CD4-positive, alpha-beta memory T cell (primary cell): ENCODE data around the gene GPR179. TPM values are rescaled to one million over a fixed set of nuclear protein-coding genes. Genes with fewer than 3 reads are reported as not detected.

ENCODE experiments used
- CTCF ChIA-PET: fragments of 350-600 bp; sonication (Branson Sonifier 250); formaldehyde crosslinking; loops from one replicate; lab custom pipeline; 2021; ENCODE audit warnings: inconsistent platforms; ENCODE audit not compliant: partially characterized antibody; lab: Charles Lee
- POLR2A ChIA-PET: fragments of 350-600 bp; sonication (Branson Sonifier 250); formaldehyde crosslinking; loops from one replicate; lab custom pipeline; 2021; ENCODE audit not compliant: partially characterized antibody; lab: Charles Lee
- DNase-seq, 5 donors: peaks; one replicate each; pipeline versions ENCODE4 v3.0.0 to v3.0.0-alpha.2; 2020 to 2022; ENCODE audit warnings: mixed read lengths in 1 of 5
- H3K27ac ChIP-seq: one replicate; pipeline ENCODE4 v1.7.0; 2013; ENCODE audit warnings: low read depth, low read length
- H3K27me3 ChIP-seq: 2 replicates; pipeline ENCODE4 v1.7.0; 2013; ENCODE audit warnings: mild to moderate bottlenecking, low read length, moderate library complexity; ENCODE audit not compliant: insufficient read depth
- H3K36me3 ChIP-seq: 2 replicates; pipeline ENCODE4 v1.7.0; 2013; ENCODE audit warnings: mild to moderate bottlenecking, low read length, moderate library complexity; ENCODE audit not compliant: insufficient read depth
- H3K4me1 ChIP-seq: 2 replicates; pipeline ENCODE4 v1.7.0; 2013; ENCODE audit warnings: mild to moderate bottlenecking, low read length, moderate library complexity; ENCODE audit not compliant: insufficient read depth
- H3K4me3 ChIP-seq, 2 donors: one replicate each; pipeline ENCODE4 v1.7.0; 2013; ENCODE audit warnings: low read length in 2 of 2, mild to moderate bottlenecking in 1 of 2
- H3K9me3 ChIP-seq, 2 donors: one replicate each; pipeline ENCODE4 v1.7.0; 2013; ENCODE audit warnings: low read length in 2 of 2, control low read depth in 1 of 2; ENCODE audit not compliant: control insufficient read depth in 1 of 2
- H3K27ac Mint-ChIP-seq, 7 donors: one replicate each; pipeline ENCODE4 v1.8.0; 2020 to 2021; ENCODE audit warnings: mixed read lengths in 7 of 7, mild to moderate bottlenecking in 6 of 7, inconsistent platforms in 3 of 7, moderate library complexity in 3 of 7
- H3K27me3 Mint-ChIP-seq, 2 donors: one replicate each; pipeline ENCODE4 v1.8.0; 2020 to 2021; ENCODE audit warnings: mixed read lengths in 2 of 2
- H3K36me3 Mint-ChIP-seq, 2 donors: one replicate each; pipeline ENCODE4 v1.8.0; 2020 to 2021; ENCODE audit warnings: mixed read lengths in 2 of 2, inconsistent platforms in 1 of 2, mild to moderate bottlenecking in 1 of 2
- H3K4me1 Mint-ChIP-seq, 4 donors: one replicate each; pipeline ENCODE4 v1.8.0; 2020 to 2021; ENCODE audit warnings: mixed read lengths in 4 of 4, mild to moderate bottlenecking in 1 of 4
- H3K4me3 Mint-ChIP-seq, 8 donors: one replicate each; pipeline ENCODE4 v1.8.0; 2020 to 2021; ENCODE audit warnings: mixed read lengths in 8 of 8, mild to moderate bottlenecking in 7 of 8, moderate library complexity in 6 of 8, inconsistent platforms in 3 of 8
- H3K9me3 Mint-ChIP-seq, 8 donors: one replicate each; pipeline ENCODE4 v1.8.0; 2020 to 2021; ENCODE audit warnings: mixed read lengths in 8 of 8, mild to moderate bottlenecking in 5 of 8, inconsistent platforms in 3 of 8, moderate library complexity in 1 of 8
- intact Hi-C: fragments of 100-400 bp; cut with micrococcal nuclease; formaldehyde crosslinking; loops from one replicate; pipeline ENCODE4 v1.15.1; 2023
- polyA plus RNA-seq, 2 donors: library from polyadenylated mRNA; unstranded; fragments of 300-500 nt; fragmentation: Illumina TruSeq; gene quantifications; one replicate each; pipeline ENCODE4 v1.2.3, GENCODE V29; 2021
- total RNA-seq, 2 experiments: library from RNA; stranded (reverse); gene quantifications; one replicate each; pipeline ENCODE4 v1.2.3, GENCODE V29; 2021

GPR179 gene
- total and polyA plus RNA-seq, 4 experiments from 2014 or later, result 0.12 to 0.19 TPM; not detected in 2

DNA sequence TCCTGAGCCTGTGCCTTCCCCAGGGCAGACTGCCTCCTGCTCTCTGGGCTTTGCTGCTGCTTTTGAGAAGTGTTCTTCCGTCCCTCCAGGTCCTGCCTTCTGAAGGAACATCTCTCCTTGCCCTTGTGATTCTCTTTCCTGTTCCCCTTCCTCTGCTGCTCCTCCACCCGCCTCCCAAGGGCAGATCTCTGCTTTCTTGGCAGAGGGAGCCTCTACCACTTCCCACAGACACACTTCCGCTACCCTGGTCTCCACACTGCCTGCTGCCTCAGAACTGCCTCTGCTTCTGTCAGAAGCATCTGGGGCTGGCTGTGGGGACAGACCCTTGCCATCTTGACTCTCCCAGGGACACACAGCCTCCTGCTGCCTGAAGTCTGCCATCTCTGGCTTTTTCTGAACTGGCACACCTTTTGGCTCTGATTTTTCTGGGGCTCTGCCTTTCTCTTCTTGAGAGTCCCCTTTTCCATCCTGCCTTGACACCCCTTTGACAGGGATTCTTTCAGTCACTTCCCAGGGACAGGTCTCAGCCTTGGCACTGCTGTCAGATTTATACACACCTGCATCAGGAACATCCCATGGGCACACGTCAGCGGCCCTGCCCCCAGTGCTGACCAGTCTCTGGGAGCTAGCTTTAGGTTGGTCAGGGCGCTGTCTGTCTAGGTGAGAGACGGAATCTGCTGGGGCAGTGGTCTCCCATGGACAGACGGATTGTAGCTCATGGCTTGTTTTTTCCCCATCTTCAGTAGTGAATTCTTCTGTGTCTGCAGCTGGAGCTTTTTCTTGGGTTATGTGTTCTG, 16.6 kb downstream of the GPR179 start:
- Histone ChIP-seq H3K4me1 (no peaks in the 10 kb centered on the region), H3K9me3 (no peaks in the 10 kb centered on the region), H3K36me3 (peaks cover 8% of the 10 kb centered on the region), H3K27me3 (no peaks in the 10 kb centered on the region), H3K4me3 (no peak overlapping the region), H3K27ac (no peak overlapping the region)
- no peak for DNase-seq
- Mint-ChIP-seq H3K4me1 (peaks cover 0 to 9% (median under 1%) of the 10 kb centered on the region in 4 donors), H3K4me3 (peak overlapping the region in 1 of 8 donors; percentile 31), H3K36me3 (peaks cover 7 to 9% of the 10 kb centered on the region in 2 donors), H3K9me3 (no peaks in the 10 kb centered on the region), H3K27me3 (peaks cover 5 to 11% of the 10 kb centered on the region in 2 donors), H3K27ac (peak overlapping the region in 3 of 7 donors; percentile 24 to 77 (median 61))
- intact Hi-C loops, result no loop called here
- CTCF ChIA-PET, result no interaction called here
- POLR2A ChIA-PET, result no interaction called here

- Mint-ChIP-seq H3K4me3 (no peak overlapping the region), H3K27ac (peak overlapping the region in 2 of 7 donors; percentile 53 to 81), H3K9me3 (no peaks in the 10 kb centered on the region), H3K36me3 (peaks cover 16 to 18% of the 10 kb centered on the region in 2 donors), H3K4me1 (peaks cover 0 to 9% (median under 1%) of the 10 kb centered on the region in 4 donors), H3K27me3 (peaks cover 0 to 3% of the 10 kb centered on the region in 2 donors)
- Histone ChIP-seq H3K9me3 (no peaks in the 10 kb centered on the region), H3K4me3 (no peak overlapping the region), H3K36me3 (peaks cover 8% of the 10 kb centered on the region), H3K27ac (no peak overlapping the region), H3K27me3 (no peaks in the 10 kb centered on the region), H3K4me1 (no peaks in the 10 kb centered on the region)
- DNase-seq, result no peak
- ChIA-PET CTCF (interaction anchor here (0.6 to 2.4 kb wide), 3 partner anchors 10 to 1934 kb away, joined by 3 to 6 read pairs (median 4); no protein-coding TSS in a partner anchor), POLR2A (no interaction called here)
- intact Hi-C loops, result no loop called here
Observed at GRCh38 chr17:38325221-38325851, 18.4 kb downstream of the GPR179 start.

- ChIA-PET CTCF (interaction anchor here (0.7 to 3.4 kb wide), 5 partner anchors 8 to 937 kb away, joined by 4 to 13 read pairs (median 6); no protein-coding TSS in a partner anchor), POLR2A (no interaction called here)
- peaks cover 8% of the 10 kb centered on the region for H3K36me3 ChIP-seq
- Mint-ChIP-seq H3K4me1 (peaks cover 0 to 9% (median under 1%) of the 10 kb centered on the region in 4 donors), H3K27ac (no peak overlapping the region), H3K4me3 (no peak overlapping the region), H3K27me3 (no peaks in the 10 kb centered on the region), H3K9me3 (no peaks in the 10 kb centered on the region), H3K36me3 (peaks cover 19 to 22% of the 10 kb centered on the region in 2 donors)
- no peaks in the 10 kb centered on the region for H3K4me1 ChIP-seq
- intact Hi-C loops, result no loop called here
- no peak for DNase-seq
- no peak overlapping the region for H3K27ac ChIP-seq
- no peaks in the 10 kb centered on the region for H3K27me3 ChIP-seq
- no peaks in the 10 kb centered on the region for H3K9me3 ChIP-seq
- H3K4me3 ChIP-seq, result no peak overlapping the region
Observed at GRCh38 chr17:38324772-38325171, 19.0 kb downstream of the GPR179 start.

- no peaks in the 10 kb centered on the region for H3K27me3 ChIP-seq
- no peak overlapping the region for H3K27ac ChIP-seq
- no peaks in the 10 kb centered on the region for H3K9me3 ChIP-seq
- H3K4me3 ChIP-seq, result no peak overlapping the region
- Mint-ChIP-seq H3K4me1 (peaks cover 0 to 9% (median under 1%) of the 10 kb centered on the region in 4 donors), H3K4me3 (no peak overlapping the region), H3K9me3 (no peaks in the 10 kb centered on the region), H3K27ac (no peak overlapping the region), H3K27me3 (no peaks in the 10 kb centered on the region), H3K36me3 (peaks cover 23 to 25% of the 10 kb centered on the region in 2 donors)
- peaks cover 8% of the 10 kb centered on the region for H3K36me3 ChIP-seq
- ChIA-PET CTCF (interaction anchor here (0.7 to 3.4 kb wide), 5 partner anchors 9 to 936 kb away, joined by 4 to 13 read pairs (median 6); no protein-coding TSS in a partner anchor), POLR2A (no interaction called here)
- DNase-seq, result no peak
- no peaks in the 10 kb centered on the region for H3K4me1 ChIP-seq
- intact Hi-C loops, result no loop called here
Observed at GRCh38 chr17:38324141-38324697, 19.5 kb downstream of the GPR179 start.

DNA sequence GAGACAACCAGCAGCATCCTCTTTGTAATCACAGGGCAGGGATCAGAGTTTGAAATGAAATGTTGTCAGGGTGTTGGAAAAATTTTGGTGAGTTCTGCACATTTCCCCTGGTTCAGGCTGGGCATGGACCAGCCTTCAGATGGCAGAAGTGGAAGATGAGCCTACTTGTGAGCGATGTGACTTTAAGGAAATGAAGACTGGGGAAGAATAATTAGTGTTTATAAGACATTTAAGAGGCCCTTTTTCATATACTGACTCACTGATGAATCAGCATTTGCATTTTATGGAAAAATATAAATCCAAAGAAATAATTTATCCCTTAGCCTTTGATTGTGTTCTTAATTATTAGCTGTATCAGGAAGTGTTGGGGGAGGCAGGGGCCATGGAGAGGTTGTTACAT, 20.9 kb downstream of the GPR179 start:
- ChIA-PET POLR2A (no interaction called here), CTCF (interaction anchor here (1.3 to 3.4 kb wide), 2 partner anchors 9 to 26 kb away, joined by 7 to 13 read pairs; no protein-coding TSS in a partner anchor)
- peak overlapping the region in 1 of 7 donors; percentile 37 for H3K27ac Mint-ChIP-seq
- H3K9me3 ChIP-seq, result no peaks in the 10 kb centered on the region
- peaks cover 27 to 28% of the 10 kb centered on the region in 2 donors for H3K36me3 Mint-ChIP-seq
- H3K36me3 ChIP-seq, result peaks cover 8% of the 10 kb centered on the region
- no peak overlapping the region for H3K4me3 ChIP-seq
- no peaks in the 10 kb centered on the region for H3K27me3 ChIP-seq
- no peak overlapping the region for H3K27ac ChIP-seq
- no peaks in the 10 kb centered on the region for H3K9me3 Mint-ChIP-seq
- H3K4me1 ChIP-seq, result no peaks in the 10 kb centered on the region
- H3K4me3 Mint-ChIP-seq, result no peak overlapping the region
- intact Hi-C loops, result no loop called here
- peaks cover 0 to 9% (median under 1%) of the 10 kb centered on the region in 4 donors for H3K4me1 Mint-ChIP-seq
- no peak for DNase-seq
- no peaks in the 10 kb centered on the region for H3K27me3 Mint-ChIP-seq

GRCh38 chr17:38322156-38322779, 21.5 kb downstream of the GPR179 start:
- CTCF ChIA-PET, result interaction anchor here (0.7 to 3.4 kb wide), 3 partner anchors 9 to 29 kb away, joined by 3 to 13 read pairs (median 7); partner anchors contain the start of gene SOCS7
- no peaks in the 10 kb centered on the region for H3K27me3 ChIP-seq
- H3K27ac ChIP-seq, result no peak overlapping the region
- Mint-ChIP-seq H3K27ac (no peak overlapping the region), H3K4me1 (peaks cover 0 to 8% (median under 1%) of the 10 kb centered on the region in 4 donors), H3K4me3 (no peak overlapping the region), H3K9me3 (no peaks in the 10 kb centered on the region), H3K36me3 (peaks cover 27 to 31% of the 10 kb centered on the region in 2 donors), H3K27me3 (no peaks in the 10 kb centered on the region)
- peak; percentile 50 to 71 (median 58) for DNase-seq
- peaks cover 8% of the 10 kb centered on the region for H3K36me3 ChIP-seq
- intact Hi-C loops, result no loop called here
- POLR2A ChIA-PET, result no interaction called here
- H3K4me1 ChIP-seq, result no peaks in the 10 kb centered on the region
- H3K4me3 ChIP-seq, result no peak overlapping the region
- H3K9me3 ChIP-seq, result no peaks in the 10 kb centered on the region
